Chondrocyte (in vitro differentiated cells): ENCODE measurements around the gene RPTOR. TPM values are rescaled to one million over a fixed set of nuclear protein-coding genes. Genes with fewer than 3 reads are reported as not detected.
A peak's percentile ranks its signal among the peaks of the same experiment; 100 is the strongest.

Source experiments
- DNase-seq: peaks from one replicate; pipeline ENCODE4 v3.0.0; 2021; ENCODE audit warnings: mixed read lengths, low spot score
- H3K27ac Mint-ChIP-seq: one replicate; pipeline ENCODE4 v1.8.0; 2021; ENCODE audit warnings: mild to moderate bottlenecking, moderate library complexity, mixed read lengths; ENCODE audit not compliant: unreplicated experiment
- H3K27me3 Mint-ChIP-seq: 2 replicates; pipeline ENCODE4 v1.8.0; 2021; ENCODE audit warnings: low read depth, mixed read lengths
- H3K36me3 Mint-ChIP-seq: 2 replicates; pipeline ENCODE4 v1.8.0; 2021; ENCODE audit warnings: low read depth, mixed read lengths
- H3K4me1 Mint-ChIP-seq: 2 replicates; pipeline ENCODE4 v1.8.0; 2021; ENCODE audit warnings: low read depth, mild to moderate bottlenecking, mixed read lengths
- H3K4me3 Mint-ChIP-seq: one replicate; pipeline ENCODE4 v1.8.0; 2021; ENCODE audit warnings: mild to moderate bottlenecking, moderate library complexity, mixed read lengths; ENCODE audit not compliant: unreplicated experiment
- H3K9me3 Mint-ChIP-seq: 2 replicates; pipeline ENCODE4 v1.8.0; 2021; ENCODE audit warnings: low read depth, mixed read lengths
- CTCF ChIP-seq: fragments of 200-600 bp; sonication (generic); IDR thresholded peaks from 2 replicates; pipeline ENCODE4 v1.5.0; 2021; ENCODE audit warnings: antibody characterized with exemption, mild to moderate bottlenecking, moderate library complexity
- total RNA-seq: library from RNA; stranded (reverse); gene quantifications from 3 replicates; pipeline ENCODE4 v1.2.1, GENCODE V29; 2021

Gene RPTOR
- total RNA-seq, 1 donor from 2014 or later, result 30.9 TPM

GRCh38 chr17:80825471-80826345 lies 281.1 kb downstream of the RPTOR start:
- Mint-ChIP-seq H3K27ac (peak overlapping the region; percentile 66), H3K9me3 (no peaks in the 10 kb centered on the region), H3K27me3 (no peaks in the 10 kb centered on the region), H3K36me3 (peaks cover 1% of the 10 kb centered on the region), H3K4me3 (no peak overlapping the region), H3K4me1 (peaks cover 14% of the 10 kb centered on the region)
- TF ChIP-seq CTCF, result no peak
- peak; percentile 86 for DNase-seq

- Mint-ChIP-seq H3K27ac (peak overlapping the region; percentile 94), H3K4me1 (peaks cover 14% of the 10 kb centered on the region), H3K27me3 (no peaks in the 10 kb centered on the region), H3K9me3 (no peaks in the 10 kb centered on the region), H3K36me3 (peaks cover 1% of the 10 kb centered on the region), H3K4me3 (peak overlapping the region; percentile 52)
- TF ChIP-seq CTCF, result no peak
- DNase-seq, result peak; percentile 88
Measured at GRCh38 chr17:80826346-80826954, 281.8 kb downstream of the RPTOR start.

GRCh38 chr17:80826955-80827645 lies 282.5 kb downstream of the RPTOR start:
- Mint-ChIP-seq H3K27me3 (no peaks in the 10 kb centered on the region), H3K27ac (peak overlapping the region; percentile 94), H3K4me1 (peaks cover 19% of the 10 kb centered on the region), H3K9me3 (no peaks in the 10 kb centered on the region), H3K4me3 (peak overlapping the region; percentile 52), H3K36me3 (no peaks in the 10 kb centered on the region)
- peak; percentile 63 for TF ChIP-seq CTCF
- DNase-seq, result peak; percentile 93

- Mint-ChIP-seq H3K4me3 (no peak overlapping the region), H3K27me3 (no peaks in the 10 kb centered on the region), H3K9me3 (no peaks in the 10 kb centered on the region), H3K27ac (peak overlapping the region; percentile 94), H3K36me3 (no peaks in the 10 kb centered on the region), H3K4me1 (peaks cover 28% of the 10 kb centered on the region)
- DNase-seq, result no peak
- no peak for TF ChIP-seq CTCF
Measured at GRCh38 chr17:80827646-80828643, 283.3 kb downstream of the RPTOR start.
